HG03520 (cell line): ENCODE results near the gene FERMT1.
"Not testable (repeated sequence)": the region's sequence is repeated elsewhere in the genome, so short reads cannot be mapped to it uniquely, and the experiment has no call there.

ENCODE experiments used
- ATAC-seq: cut with Tn5 transposase; IDR thresholded peaks from one replicate; pipeline ENCODE4 v1.9.1; 2021; ENCODE audit warnings: mild to moderate bottlenecking, moderate library complexity; ENCODE audit not compliant: unreplicated experiment

The FERMT1 gene

GRCh38 chr20:6041808-6042265 lies 81.0 kb downstream of the FERMT1 start:
- no peak for ATAC-seq

GRCh38 chr20:6040958-6041807 lies 81.6 kb downstream of the FERMT1 start:
- no peak for ATAC-seq

GRCh38 chr20:6040540-6040939 lies 82.3 kb downstream of the FERMT1 start:
- ATAC-seq = no peak

- ATAC-seq = no peak
These were observed 83.1 kb downstream of the FERMT1 start for GRCh38 chr20:6039766-6040165.

GRCh38 chr20:6038256-6038655 lies 84.6 kb downstream of the FERMT1 start:
- ATAC-seq = no peak

GRCh38 chr20:6037082-6037481 lies 85.7 kb downstream of the FERMT1 start:
- no peak for ATAC-seq

- ATAC-seq = no peak
These were observed 86.6 kb downstream of the FERMT1 start for GRCh38 chr20:6036213-6036612.

GRCh38 chr20:6034134-6034969 lies 88.5 kb downstream of the FERMT1 start:
- no peak for ATAC-seq

GRCh38 chr20:6032907-6033306 lies 89.9 kb downstream of the FERMT1 start:
- ATAC-seq = not testable (repeated sequence)

- ATAC-seq = no peak
These were observed 92.3 kb downstream of the FERMT1 start for GRCh38 chr20:6030453-6031080.

GRCh38 chr20:6029538-6029937 lies 93.3 kb downstream of the FERMT1 start:
- ATAC-seq = no peak

- no peak for ATAC-seq
These were observed 94.0 kb downstream of the FERMT1 start for GRCh38 chr20:6028818-6029217.

GRCh38 chr20:6026051-6026450 lies 96.8 kb downstream of the FERMT1 start:
- no peak for ATAC-seq
